Effector CD8-positive, alpha-beta T cell (primary cell): ENCODE results near the gene CD27.

ENCODE experiments used
- DNase-seq: peaks from one replicate; lab custom pipeline; 2025; lab: John Stamatoyannopoulos, UW

Gene CD27

GRCh38 chr12:6434205-6435140, 10.3 kb upstream of the CD27 start:
- DNase-seq, result peak; percentile 15

- DNase-seq, result no peak
Observed at GRCh38 chr12:6435961-6436715, 8.6 kb upstream of the CD27 start.

GRCh38 chr12:6437586-6437985, 7.2 kb upstream of the CD27 start:
- DNase-seq, result no peak

GRCh38 chr12:6438345-6438744, 6.4 kb upstream of the CD27 start:
- no peak for DNase-seq

- DNase-seq, result no peak
Observed at GRCh38 chr12:6440391-6440790, 4.4 kb upstream of the CD27 start.

GRCh38 chr12:6442836-6443235, 1.9 kb upstream of the CD27 start:
- DNase-seq, result no peak

GRCh38 chr12:6443361-6443983, 1.3 kb upstream of the CD27 start:
- no peak for DNase-seq

GRCh38 chr12:6444031-6444430, 724 bp upstream of the CD27 start:
- DNase-seq, result no peak

GRCh38 chr12:6450091-6450868, 5.5 kb downstream of the CD27 start:
- DNase-seq, result no peak

- no peak for DNase-seq
Observed at GRCh38 chr12:6450869-6451347, 6.2 kb downstream of the CD27 start.

- peak; percentile 76 for DNase-seq
Observed at GRCh38 chr12:6451348-6452244, 6.8 kb downstream of the CD27 start, which contains the start of gene TAPBPL. TSS of gene TAPBPL (plus strand) at chr12:6452042. CDS start at chr12:6452249, 207 bp downstream.

GRCh38 chr12:6452245-6452943, 7.6 kb downstream of the CD27 start:
- DNase-seq, result no peak

GRCh38 chr12:6452944-6453630, 8.3 kb downstream of the CD27 start:
- DNase-seq, result no peak

- no peak for DNase-seq
Observed at GRCh38 chr12:6457220-6457945, 12.6 kb downstream of the CD27 start.

- no peak for DNase-seq
Observed at GRCh38 chr12:6458281-6459003, 13.7 kb downstream of the CD27 start.

- DNase-seq, result no peak
Observed at GRCh38 chr12:6459004-6459337, 14.2 kb downstream of the CD27 start.

- DNase-seq, result no peak
Observed at GRCh38 chr12:6460751-6461371, 16.1 kb downstream of the CD27 start.
